Panc1 (cell line): ENCODE data around the gene ZNF248. TPM values are rescaled to one million over a fixed set of nuclear protein-coding genes. Genes with fewer than 3 reads are reported as not detected.

ENCODE experiments used
- ATAC-seq: fragments of 200-7000 bp; cut with Tn5 transposase; 2 replicates; pipeline ENCODE4 v1.9.1; 2020; ENCODE audit warnings: mild to moderate bottlenecking, moderate library complexity
- BruUV-seq: library from RNA; stranded (reverse); fragments of 400-500 nt; replicated peaks from 2 replicates; lab custom pipeline; 2021; lab: Mats Ljungman, UMichigan
- CTCF ChIA-PET: fragments of 300-600 bp; sonication (Branson Sonifier 250); formaldehyde crosslinking; loops from one replicate; lab custom pipeline; 2022; ENCODE audit warnings: antibody characterized with exemption; lab: Charles Lee
- POLR2A ChIA-PET: fragments of 300-600 bp; sonication (Branson Sonifier 250); formaldehyde crosslinking; loops from one replicate; lab custom pipeline; 2022; ENCODE audit warnings: antibody characterized with exemption; lab: Charles Lee
- DNase-seq: peaks from one replicate; pipeline ENCODE4 v3.0.0-alpha.2; 2010; ENCODE audit warnings: low read depth, low spot score
- H3K27ac ChIP-seq: 2 replicates; pipeline ENCODE4 v1.5.1; 2011; ENCODE audit warnings: mild to moderate bottlenecking, low read length, inconsistent platforms
- H3K27me3 ChIP-seq: fragments of 200-500 bp; sonication (Bioruptor generic); 2 replicates; pipeline ENCODE4 v1.6.0; 2014; ENCODE audit warnings: low read length, inconsistent platforms; ENCODE audit not compliant: control insufficient read depth, insufficient read depth
- H3K36me3 ChIP-seq: fragments of 200-500 bp; sonication (Bioruptor generic); 2 replicates; pipeline ENCODE4 v1.5.1; 2014; ENCODE audit warnings: inconsistent platforms, mild to moderate bottlenecking, low read length, moderate library complexity; ENCODE audit not compliant: control insufficient read depth, insufficient read depth
- H3K4me1 ChIP-seq: 2 replicates; pipeline ENCODE4 v1.5.1; 2011; ENCODE audit warnings: inconsistent platforms, mild to moderate bottlenecking, low read length, moderate library complexity; ENCODE audit not compliant: control insufficient read depth, insufficient read depth
- H3K4me3 ChIP-seq, 2 experiments: 2 replicates each; pipeline ENCODE4 v1.5.1; 2011 to 2012; ENCODE audit warnings: low read depth in 2 of 2, low read length in 2 of 2, mild to moderate bottlenecking in 2 of 2, inconsistent platforms in 1 of 2, moderate library complexity in 1 of 2
- H3K9me3 ChIP-seq: fragments of 200-500 bp; sonication (Bioruptor generic); 2 replicates; pipeline ENCODE4 v1.5.1; 2014; ENCODE audit warnings: low read depth, mild to moderate bottlenecking, inconsistent platforms, low read length, moderate library complexity; ENCODE audit not compliant: control insufficient read depth, insufficient read depth
- CTCF ChIP-seq: fragments of 450-650 bp; IDR thresholded peaks from 2 replicates; pipeline ENCODE4 v1.5.1; 2017; ENCODE audit warnings: mild to moderate bottlenecking
- POLR2AphosphoS5 ChIP-seq: IDR thresholded peaks from 2 replicates; pipeline ENCODE4 v1.6.1; 2012; ENCODE audit warnings: mild to moderate bottlenecking, low read depth, low read length, moderate library complexity
- REST ChIP-seq, 2 experiments: IDR thresholded peaks; 2 replicates each; pipeline ENCODE4 v1.6.1; 2011 to 2012; ENCODE audit warnings: low read depth in 2 of 2, control low read depth in 1 of 2, low read length in 1 of 2, mild to moderate bottlenecking in 1 of 2, moderate library complexity in 1 of 2; ENCODE audit not compliant: insufficient read depth in 1 of 2
- SIN3A ChIP-seq: IDR thresholded peaks from 2 replicates; pipeline ENCODE4 v1.6.1; 2012; ENCODE audit warnings: low read depth, mild to moderate bottlenecking, low read length, moderate library complexity, borderline replicate concordance; ENCODE audit not compliant: insufficient read depth
- TCF7L2 ChIP-seq: IDR thresholded peaks from 2 replicates; pipeline ENCODE4 v1.6.1; 2011; ENCODE audit warnings: mild to moderate bottlenecking, low read depth, low read length, inconsistent platforms
- in situ Hi-C: cut with HindIII; loops from 2 replicates; pipeline ENCODE4 v1.10.0; 2016; ENCODE audit warnings: low sequenced_read_pairs, low pct_unique_long_range_greater_than_20kb
- intact Hi-C: fragments of 100-400 bp; cut with micrococcal nuclease; formaldehyde crosslinking; loops from one replicate; pipeline ENCODE4 v1.10.0; 2022; ENCODE audit not compliant: unreplicated experiment
- total RNA-seq: library from RNA; stranded (reverse); gene quantifications from one replicate; pipeline ENCODE4 v1.2.1, GENCODE V29; 2021; ENCODE audit not compliant: unreplicated experiment

ZNF248 gene
- total RNA-seq, 1 experiment from 2014 or later = 8.1 TPM

- intact Hi-C loops = no loop called here
- no peak overlapping the region for H3K4me3 ChIP-seq
- DNase-seq (no peak), ATAC-seq (no peak)
- TF ChIP-seq POLR2AphosphoS5 = no peak
- no peak for TF ChIP-seq CTCF
- TF ChIP-seq REST (IDR thresholded peaks at IDR 0.05; ENCODE audit: insufficient read depth in 1 of 2, low read depth in 2 of 2, low read length in 1 of 2) = no peak
- TF ChIP-seq SIN3A = no peak
- TF ChIP-seq TCF7L2 = no peak
- no peaks in the 10 kb centered on the region for H3K9me3 ChIP-seq
- no peaks in the 10 kb centered on the region for H3K36me3 ChIP-seq
- in situ Hi-C loops = no loop called here
- ChIA-PET CTCF (no interaction called here), POLR2A (no interaction called here)
- BruUV-seq = no TSS peak
- H3K27me3 ChIP-seq = no peaks in the 10 kb centered on the region
- H3K27ac ChIP-seq = no peak overlapping the region
- no peaks in the 10 kb centered on the region for H3K4me1 ChIP-seq
Observed at GRCh38 chr10:37865957-37866803, 8.8 kb upstream of the ZNF248 start.

GRCh38 chr10:37865264-37865663 is 7.9 kb upstream of the ZNF248 start:
- ATAC-seq = no peak
- in situ Hi-C loops = no loop called here

More at GRCh38 chr10:37865264-37865663, 7.9 kb upstream of the ZNF248 start:
- Histone ChIP-seq H3K9me3 (no peaks in the 10 kb centered on the region), H3K4me1 (no peaks in the 10 kb centered on the region), H3K4me3 (no peak overlapping the region), H3K27me3 (no peaks in the 10 kb centered on the region), H3K36me3 (no peaks in the 10 kb centered on the region), H3K27ac (no peak overlapping the region)
- intact Hi-C loops = no loop called here
- CTCF ChIA-PET = no interaction called here
- BruUV-seq = no TSS peak
- no peak for DNase-seq
- POLR2A ChIA-PET = no interaction called here
- no peak for TF ChIP-seq SIN3A
- TF ChIP-seq CTCF = no peak
- no peak for TF ChIP-seq REST (IDR thresholded peaks at IDR 0.05; ENCODE audit: insufficient read depth in 1 of 2, low read depth in 2 of 2, low read length in 1 of 2)
- no peak for TF ChIP-seq POLR2AphosphoS5
- TF ChIP-seq TCF7L2 = no peak
